ENCODE measurements around the gene UGT1A5.

UGT1A5 gene

GRCh38 chr2:233811087-233811486, 98.4 kb downstream of the UGT1A5 start:
- no peak for ATAC-seq

DNA sequence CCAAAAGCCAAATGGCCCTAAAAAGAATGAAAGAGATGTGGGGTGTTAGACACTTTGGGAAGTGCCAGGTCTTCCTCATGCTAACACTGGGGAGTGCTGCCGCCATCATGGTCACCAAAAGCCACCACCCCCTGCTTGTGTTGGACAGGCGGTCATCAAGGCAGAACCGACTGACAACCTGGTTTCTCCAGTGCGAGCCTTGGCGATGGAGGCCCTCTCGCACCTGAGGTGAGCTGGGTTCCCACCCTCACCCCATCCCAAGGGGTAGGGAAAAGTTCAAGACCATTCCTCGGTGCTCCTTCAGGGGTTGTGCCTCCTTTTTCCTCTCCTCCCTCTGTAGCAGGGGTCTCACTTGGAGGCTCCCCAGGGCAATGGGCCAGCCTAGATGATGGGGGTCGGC, 99.0 kb downstream of the UGT1A5 start:
- no peak for ATAC-seq

GRCh38 chr2:233813236-233814055, 100.7 kb downstream of the UGT1A5 start:
- no peak for ATAC-seq

- no peak for ATAC-seq
These were observed 101.5 kb downstream of the UGT1A5 start for GRCh38 chr2:233814056-233814835.

DNA sequence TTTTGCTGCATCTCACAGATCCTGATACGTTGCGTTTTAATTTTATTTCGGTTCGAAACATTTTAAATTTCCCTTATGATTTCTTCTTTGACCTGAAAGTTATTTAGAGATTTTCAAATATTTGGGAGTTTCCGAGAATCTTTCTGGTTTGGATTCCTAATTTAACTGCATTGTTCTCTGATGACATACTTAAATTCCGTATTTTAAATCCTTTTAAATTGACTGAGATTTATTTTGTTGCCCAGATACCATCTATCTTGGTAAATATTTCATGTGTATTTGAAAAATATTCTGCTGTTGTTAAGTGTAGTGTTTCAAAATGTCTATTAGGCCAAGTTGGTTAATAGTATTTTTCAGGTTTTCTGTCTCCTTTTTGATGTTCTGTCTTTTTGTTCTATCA, 103.2 kb downstream of the UGT1A5 start:
- no peak for ATAC-seq

GRCh38 chr2:233816334-233816733, 103.6 kb downstream of the UGT1A5 start:
- no peak for ATAC-seq

DNA sequence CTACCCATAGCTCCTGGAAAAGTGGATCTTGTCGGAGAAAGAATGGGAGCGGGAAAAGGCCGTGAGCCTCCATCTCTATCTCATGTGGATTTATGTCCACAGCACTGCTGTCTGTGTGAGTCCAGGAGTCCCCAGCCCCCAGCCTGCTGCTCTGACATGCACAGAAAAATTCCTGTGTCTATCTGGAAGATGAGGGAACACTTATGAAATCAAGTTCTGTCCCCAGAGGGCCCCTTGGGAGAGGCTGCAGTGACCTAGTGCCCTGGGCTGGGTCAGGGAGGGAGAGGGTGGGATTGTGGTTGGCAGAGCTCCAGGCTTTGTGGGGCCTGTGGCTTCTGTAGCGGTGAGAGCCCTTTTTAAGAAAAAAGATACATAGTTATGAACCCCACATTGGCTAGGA, 104.1 kb downstream of the UGT1A5 start:
- ATAC-seq: no peak

- no peak for ATAC-seq
These were observed 104.7 kb downstream of the UGT1A5 start for GRCh38 chr2:233817361-233817911.

DNA sequence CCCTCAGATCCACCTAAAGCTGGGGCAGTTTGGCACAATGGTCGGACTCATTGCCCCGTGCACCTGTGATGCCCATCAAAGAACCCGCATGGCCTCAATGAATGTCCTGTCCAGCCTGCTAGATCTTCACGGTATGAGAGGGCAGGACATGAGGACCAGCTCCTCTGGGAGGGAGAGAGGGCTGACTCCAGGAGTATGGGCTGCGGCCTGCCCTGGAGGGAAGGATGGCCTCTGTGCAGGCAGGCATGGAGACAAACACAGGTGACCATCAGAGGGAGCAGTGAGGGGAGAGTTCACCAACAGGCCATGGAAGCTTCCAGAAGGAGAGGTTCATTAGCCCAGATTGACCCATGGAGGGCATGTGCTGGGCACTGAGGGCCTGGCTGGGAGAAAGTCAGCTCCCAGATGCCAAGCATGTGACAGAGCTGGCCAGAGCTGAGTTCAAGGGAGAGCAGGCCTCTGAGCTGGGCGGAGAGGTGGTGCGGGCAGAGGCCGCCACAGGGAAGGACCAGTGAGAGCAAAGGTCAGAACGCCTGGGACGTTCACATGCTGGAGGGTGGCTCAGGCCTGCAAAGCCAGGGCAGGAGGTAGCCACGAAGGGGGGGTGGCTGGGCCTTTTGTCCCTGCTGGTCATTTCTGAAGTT, 105.4 kb downstream of the UGT1A5 start:
- no peak for ATAC-seq

DNA sequence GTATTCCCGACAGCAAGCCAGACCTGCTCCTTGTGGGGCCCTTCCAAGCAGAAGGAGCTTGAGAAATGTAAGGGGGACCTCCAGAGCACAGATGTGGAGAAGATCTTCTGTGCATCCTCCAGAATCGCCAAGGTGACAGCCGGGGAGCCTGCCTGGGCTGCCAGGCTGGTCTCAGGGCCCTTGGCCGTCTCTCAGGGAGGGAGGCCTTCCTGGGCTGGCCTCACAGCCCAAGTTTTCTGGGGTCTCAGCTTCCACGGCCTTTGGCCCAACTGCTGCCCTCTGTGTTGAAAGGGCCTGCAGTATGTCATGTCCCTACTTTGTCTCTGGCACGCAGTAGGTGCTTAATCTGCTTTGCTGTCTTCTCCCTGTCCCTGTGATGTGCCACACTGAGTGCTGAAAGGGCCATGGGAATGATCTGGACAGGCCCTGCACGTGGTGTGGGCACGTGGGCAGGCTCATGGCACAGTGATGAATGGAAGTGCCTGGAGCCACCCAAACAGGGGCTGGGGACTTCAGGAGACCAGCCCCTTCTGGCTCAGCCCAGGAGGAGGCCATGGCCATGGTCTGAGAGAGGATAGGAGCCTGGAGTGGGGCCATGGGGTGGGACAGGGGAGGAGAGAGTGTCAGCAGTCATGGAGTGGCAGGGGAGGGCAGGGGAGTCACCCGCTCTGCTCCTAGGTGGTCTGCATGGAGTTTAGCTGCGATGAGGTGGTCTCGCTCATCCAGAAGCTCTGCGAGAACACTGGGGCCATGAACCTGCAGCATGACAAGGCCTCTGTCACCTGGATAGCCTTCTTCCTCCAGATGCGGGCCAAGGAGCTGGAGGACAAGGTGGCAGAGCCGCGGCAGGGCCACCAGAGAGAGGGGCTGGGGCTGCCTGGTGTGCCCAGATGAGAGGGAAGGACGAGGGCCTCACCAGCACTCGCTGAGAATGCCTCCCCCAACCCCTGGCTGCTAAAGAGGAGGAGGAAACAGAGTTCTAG, 106.2 kb downstream of the UGT1A5 start:
- ATAC-seq: no peak

- no peak for ATAC-seq
These were observed 107.4 kb downstream of the UGT1A5 start for GRCh38 chr2:233819884-233820773.

DNA sequence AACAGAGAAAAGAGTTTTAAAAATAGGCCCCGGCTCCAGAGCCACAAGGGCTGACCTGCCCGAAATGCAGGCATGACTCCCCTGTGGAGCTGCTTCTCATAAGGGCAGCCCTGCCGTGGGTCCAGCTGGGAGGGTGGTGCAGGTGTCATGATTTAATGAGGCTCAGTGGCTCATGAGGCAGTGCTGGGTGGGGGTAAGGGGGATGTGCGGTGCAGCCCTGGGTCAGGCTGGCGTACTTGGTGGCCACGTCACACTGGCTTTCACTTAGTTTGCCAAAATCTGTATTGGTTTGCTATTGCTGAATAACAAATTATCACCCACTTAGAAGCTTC, 108.0 kb downstream of the UGT1A5 start:
- no peak for ATAC-seq

GRCh38 chr2:233821196-233821595, 108.5 kb downstream of the UGT1A5 start:
- ATAC-seq: no peak

DNA sequence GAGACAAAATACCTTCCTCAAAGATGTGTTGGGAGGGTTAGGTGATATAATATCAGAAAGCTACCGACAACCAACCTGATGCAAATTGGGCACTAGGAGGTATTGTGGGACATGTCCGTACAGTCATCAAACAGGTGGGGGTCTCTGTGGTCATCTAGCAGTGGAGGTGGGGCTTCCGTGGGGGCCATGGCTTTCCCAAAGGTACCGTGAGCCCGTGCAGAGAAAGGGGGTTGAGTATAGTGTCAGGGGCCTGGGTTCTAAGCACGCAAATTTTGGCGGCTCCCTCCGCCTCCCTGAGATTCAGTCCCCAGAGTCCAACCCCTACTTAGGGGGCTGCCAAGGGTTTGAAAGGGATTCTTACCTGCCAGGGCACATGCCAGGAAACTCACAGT, 109.0 kb downstream of the UGT1A5 start:
- no peak for ATAC-seq

- no peak for ATAC-seq
These were observed 109.5 kb downstream of the UGT1A5 start for GRCh38 chr2:233822101-233822771.
